B cell (primary cell): Measurements from ENCODE around the gene TALDO1. TPM values are rescaled to one million over a fixed set of nuclear protein-coding genes. Genes with fewer than 3 reads are reported as not detected.
A peak's percentile ranks its signal among the peaks of the same experiment; 100 is the strongest.

Experiments
- ATAC-seq: fragments of 200-7000 bp; cut with Tn5 transposase; one replicate; pipeline ENCODE4 v1.10.0; 2021; ENCODE audit warnings: low read depth, mild to moderate bottlenecking, moderate number of reproducible peaks, moderate library complexity
- CTCF ChIA-PET: fragments of 350-600 bp; sonication (Branson Sonifier 250); formaldehyde crosslinking; loops from one replicate; lab custom pipeline; 2021; ENCODE audit warnings: antibody characterized with exemption, inconsistent platforms; lab: Charles Lee
- POLR2A ChIA-PET: fragments of 350-600 bp; sonication (Branson Sonifier 250); formaldehyde crosslinking; loops from one replicate; lab custom pipeline; 2021; ENCODE audit warnings: antibody characterized with exemption; lab: Charles Lee
- DNase-seq: peaks from one replicate; pipeline ENCODE4 v3.0.0; 2013
- H2AFZ ChIP-seq: 2 replicates; pipeline ENCODE4 v1.6.1; 2012; ENCODE audit warnings: mild to moderate bottlenecking, low read depth, low read length; ENCODE audit not compliant: insufficient read depth, poor library complexity, severe bottlenecking
- H3K27ac ChIP-seq, 2 donors: 1 replicate in 1 of 2; 2 replicates in 1 of 2; pipeline ENCODE4 v1.5.1; 2012 to 2013; ENCODE audit warnings: low read length in 2 of 2, mild to moderate bottlenecking in 2 of 2, moderate library complexity in 1 of 2
- H3K27me3 ChIP-seq, 4 experiments: fragments of 200-600 bp in 1 of 4; sonication (generic) in 1 of 4; replicated peaks in 1 of 4; 1 replicate in 2 of 4; 2 replicates in 2 of 4; pipeline versions ENCODE4 v1.6.1 to v1.7.0; 2013 to 2016; ENCODE audit warnings: low read length in 3 of 4, mild to moderate bottlenecking in 2 of 4, mixed read lengths in 1 of 4, moderate library complexity in 1 of 4; ENCODE audit not compliant: insufficient read depth in 4 of 4, control insufficient read depth in 3 of 4; ENCODE audit errors: control extremely low read depth in 1 of 4
- H3K36me3 ChIP-seq, 2 experiments: replicated peaks in 1 of 2; 1 replicate in 1 of 2; 2 replicates in 1 of 2; pipeline versions ENCODE4 v1.6.1 to v1.7.1; 2013; ENCODE audit warnings: low read length in 1 of 2; ENCODE audit not compliant: insufficient read depth in 2 of 2, control insufficient read depth in 1 of 2; ENCODE audit errors: control extremely low read depth in 1 of 2, extremely low read depth in 1 of 2
- H3K4me1 ChIP-seq, 2 donors: fragments of 200-600 bp in 1 of 2; sonication (generic) in 1 of 2; 1 replicate in 1 of 2; 2 replicates in 1 of 2; pipeline versions ENCODE4 v1.5.1 to v1.6.1; 2013 to 2017; ENCODE audit warnings: low read length in 2 of 2; ENCODE audit not compliant: control insufficient read depth in 2 of 2, insufficient read depth in 2 of 2
- H3K4me2 ChIP-seq: replicated peaks from 2 replicates; pipeline ENCODE3; 2012; ENCODE audit warnings: mild to moderate bottlenecking, low read depth, low read length; ENCODE audit not compliant: poor library complexity, severe bottlenecking
- H3K4me3 ChIP-seq, 5 experiments: fragments of 200-600 bp in 1 of 5; sonication (generic) in 1 of 5; 1 replicate in 3 of 5; 2 replicates in 2 of 5; pipeline versions ENCODE4 v1.5.1 to v1.7.0; 2011 to 2016; ENCODE audit warnings: low read length in 4 of 5, mild to moderate bottlenecking in 4 of 5, low read depth in 2 of 5, control low read depth in 1 of 5, moderate library complexity in 1 of 5; ENCODE audit not compliant: insufficient read depth in 1 of 5; ENCODE audit errors: control extremely low read depth in 1 of 5, extremely low read depth in 1 of 5
- H3K79me2 ChIP-seq: fragments of 200-600 bp; sonication (generic); one replicate; pipeline ENCODE4 v1.6.0; 2016; ENCODE audit warnings: low read length; ENCODE audit not compliant: control insufficient read depth, insufficient read depth
- H3K9ac ChIP-seq: fragments of 200-600 bp; sonication (generic); 2 replicates; pipeline ENCODE4 v1.6.1; 2017; ENCODE audit warnings: mild to moderate bottlenecking, low read length, moderate library complexity
- H3K9me3 ChIP-seq, 3 donors: one replicate each; pipeline versions ENCODE4 v1.6.1 to v1.7.1; 2013; ENCODE audit warnings: low read length in 2 of 3; ENCODE audit not compliant: control insufficient read depth in 2 of 3, insufficient read depth in 1 of 3; ENCODE audit errors: control extremely low read depth in 1 of 3
- H4K20me1 ChIP-seq: 2 replicates; pipeline ENCODE4 v1.6.0; 2012; ENCODE audit warnings: mild to moderate bottlenecking, low read length; ENCODE audit not compliant: insufficient read depth, control insufficient read depth, poor library complexity, severe bottlenecking
- H3K27ac Mint-ChIP-seq: one replicate; pipeline ENCODE4 v1.8.0; 2021; ENCODE audit warnings: mixed read lengths
- H3K27me3 Mint-ChIP-seq: one replicate; pipeline ENCODE4 v1.8.0; 2021; ENCODE audit warnings: mixed read lengths
- H3K4me1 Mint-ChIP-seq: one replicate; pipeline ENCODE4 v1.8.0; 2021; ENCODE audit warnings: mixed read lengths
- H3K4me3 Mint-ChIP-seq: one replicate; pipeline ENCODE4 v1.8.0; 2021; ENCODE audit warnings: mixed read lengths
- H3K9me3 Mint-ChIP-seq: one replicate; pipeline ENCODE4 v1.8.0; 2022; ENCODE audit warnings: mixed read lengths; ENCODE audit not compliant: insufficient read depth
- CTCF ChIP-seq: fragments of 200-600 bp; IDR thresholded peaks from one replicate; pipeline ENCODE4 v1.8.0; 2022; ENCODE audit warnings: antibody characterized with exemption, mild to moderate bottlenecking
- EZH2 ChIP-seq: IDR thresholded peaks from 2 replicates; pipeline ENCODE4 v1.6.1; 2012; ENCODE audit warnings: borderline replicate concordance, low read depth, mild to moderate bottlenecking, moderate library complexity, low read length; ENCODE audit not compliant: insufficient read depth, poor library complexity, severe bottlenecking
- WGBS: methylation state at CpG from one replicate; pipeline ENCODE4 v1.1.5; 2013; ENCODE audit warnings: missing lambda C conversion rate; ENCODE audit not compliant: insufficient coverage; 5-methylcytosine and 5-hydroxymethylcytosine counted together
- intact Hi-C: fragments of 100-400 bp; cut with micrococcal nuclease; formaldehyde crosslinking; loops from one replicate; pipeline ENCODE4 v1.10.0; 2022
- polyA plus RNA-seq: library from polyadenylated mRNA; depleted of rRNA; stranded (reverse); fragments of >200 nt; gene quantifications from 2 replicates; pipeline ENCODE4 v1.2.3, GENCODE V29; 2012
- total RNA-seq, 2 donors: library from RNA; stranded (reverse); fragments of 120-200 nt in 1 of 2; gene quantifications; 1 replicate in 1 of 2; 2 replicates in 1 of 2; pipeline versions ENCODE4 v1.2.3 to v1.2.4, GENCODE V29; 2013 to 2022

The TALDO1 gene
- total and polyA plus RNA-seq, 2 donors (not counting 1 experiment from before 2014, with no cell fraction given): 82.4 to 116 TPM

DNA sequence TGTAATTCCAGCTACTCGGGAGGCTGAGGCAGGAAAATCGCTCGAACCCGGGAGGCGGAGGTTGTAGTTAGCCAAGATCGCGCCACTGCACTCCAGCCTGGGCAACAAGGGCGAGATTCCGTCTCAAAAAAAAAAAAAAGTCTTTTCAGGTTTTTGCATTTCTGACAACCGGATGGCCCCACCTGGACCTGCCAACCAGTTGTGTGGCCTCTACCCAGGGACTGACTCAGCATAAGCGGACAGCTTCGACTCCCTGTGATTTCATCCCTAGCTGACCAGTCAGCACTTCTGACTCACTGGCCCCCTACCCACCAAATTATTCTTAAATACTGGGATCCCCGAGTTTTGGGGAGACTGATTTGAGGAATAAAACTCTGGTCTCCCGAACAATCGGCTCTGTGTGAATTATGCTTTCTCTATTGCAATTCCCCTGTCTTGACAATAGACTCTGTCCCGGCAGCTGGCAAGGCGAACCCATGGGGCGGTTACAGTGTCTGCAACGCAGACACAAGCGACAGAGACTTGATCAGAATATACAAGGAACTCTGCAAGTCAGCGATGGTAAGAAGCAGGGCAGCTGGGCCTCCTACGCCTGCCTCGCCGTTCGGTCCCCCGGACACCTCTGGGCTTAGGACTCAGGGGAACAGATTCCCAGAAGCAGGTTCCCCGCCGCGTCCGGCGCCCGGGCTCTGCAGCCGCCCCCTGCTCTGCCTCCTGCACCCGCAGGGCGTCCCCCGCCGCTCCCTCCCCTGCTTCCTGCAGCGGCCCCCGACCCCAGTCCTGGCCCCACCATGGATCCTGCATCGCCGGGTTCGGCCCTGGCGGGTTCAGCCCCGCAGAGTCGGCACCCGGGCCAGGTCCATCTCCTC, 741 bp upstream of the TALDO1 start:
- Mint-ChIP-seq H3K27ac (peak overlapping the region; percentile 83), H3K4me1 (peaks cover 16% of the 10 kb centered on the region), H3K4me3 (peak overlapping the region; percentile 88), H3K9me3 (no peaks in the 10 kb centered on the region), H3K27me3 (no peaks in the 10 kb centered on the region)
- peak; percentile 4 for TF ChIP-seq CTCF
- TF ChIP-seq EZH2: no peak
- ATAC-seq (no peak), DNase-seq (no peak)
- POLR2A ChIA-PET: interaction anchor here (0.7 kb wide), 1 partner anchor 53 kb away, joined by 3 read pairs; no protein-coding TSS in a partner anchor
- Histone ChIP-seq H3K4me2 (peak overlapping the region; percentile 97), H4K20me1 (peaks cover 38% of the 10 kb centered on the region), H3K9ac (peak overlapping the region; percentile 73), H3K4me3 (peak overlapping the region; percentile 19 to 88 (median 73)), H3K9me3 (no peaks in the 10 kb centered on the region), H3K36me3 (no peaks in the 10 kb centered on the region), H2AFZ (peak overlapping the region; percentile 85), H3K79me2 (peaks cover 38% of the 10 kb centered on the region), H3K4me1 (peaks cover 17 to 27% of the 10 kb centered on the region in 2 donors), H3K27me3 (no peaks in the 10 kb centered on the region), H3K27ac (peak overlapping the region in 1 of 2 donors; percentile 56)
- intact Hi-C loops: loop anchor here (1.0 to 5.0 kb wide), 5 partner anchors 18 to 184 kb away; partner anchors contain the start of genes GATD1, LMNTD2 and RASSF7
- CTCF ChIA-PET: interaction anchor here (0.6 to 2.0 kb wide), 10 partner anchors 17 to 192 kb away, joined by 3 to 13 read pairs (median 5); partner anchors contain the start of genes DEAF1 and TMEM80
- 25% methylated on average over 44 of the region's 46 CpGs for WGBS
